ENCODE results near the gene SNED1. TPM values are rescaled to one million over a fixed set of nuclear protein-coding genes. Genes with fewer than 3 reads are reported as not detected.
A peak's percentile ranks its signal among the peaks of the same experiment; 100 is the strongest.

SNED1 gene
- total RNA-seq, 2 donors from 2014 or later: 0.34 to 7.1 TPM

- ATAC-seq: no peak
- Mint-ChIP-seq H3K27ac (peak overlapping the region in 1 of 2 donors; percentile 67), H3K36me3 (peaks cover 16 to 23% of the 10 kb centered on the region in 2 donors), H3K9me3 (peaks cover 16 to 20% of the 10 kb centered on the region in 2 donors)
- DNase-seq (ENCODE audit: low spot score in 2 of 2): peak in 1 of 2 donors; percentile 52
Observed at GRCh38 chr2:241007880-241008710, 9.7 kb downstream of the SNED1 start.

GRCh38 chr2:241008711-241009121 lies 10.3 kb downstream of the SNED1 start:
- peaks cover 11 to 15% of the 10 kb centered on the region in 2 donors for H3K9me3 Mint-ChIP-seq
- no peak for ATAC-seq
- DNase-seq (ENCODE audit: low spot score in 2 of 2): peak in 1 of 2 donors; percentile 48
- H3K27ac Mint-ChIP-seq: peak overlapping the region; percentile 67 to 88
- peaks cover 10 to 17% of the 10 kb centered on the region in 2 donors for H3K36me3 Mint-ChIP-seq

- Mint-ChIP-seq H3K9me3 (peaks cover 8 to 11% of the 10 kb centered on the region in 2 donors), H3K27ac (peak overlapping the region; percentile 67 to 88), H3K36me3 (peaks cover 8 to 12% of the 10 kb centered on the region in 2 donors)
- DNase-seq (ENCODE audit: low spot score in 2 of 2) (peak in 1 of 2 donors; percentile 50), ATAC-seq (no peak)
Observed at GRCh38 chr2:241009191-241009590, 10.8 kb downstream of the SNED1 start.

DNA sequence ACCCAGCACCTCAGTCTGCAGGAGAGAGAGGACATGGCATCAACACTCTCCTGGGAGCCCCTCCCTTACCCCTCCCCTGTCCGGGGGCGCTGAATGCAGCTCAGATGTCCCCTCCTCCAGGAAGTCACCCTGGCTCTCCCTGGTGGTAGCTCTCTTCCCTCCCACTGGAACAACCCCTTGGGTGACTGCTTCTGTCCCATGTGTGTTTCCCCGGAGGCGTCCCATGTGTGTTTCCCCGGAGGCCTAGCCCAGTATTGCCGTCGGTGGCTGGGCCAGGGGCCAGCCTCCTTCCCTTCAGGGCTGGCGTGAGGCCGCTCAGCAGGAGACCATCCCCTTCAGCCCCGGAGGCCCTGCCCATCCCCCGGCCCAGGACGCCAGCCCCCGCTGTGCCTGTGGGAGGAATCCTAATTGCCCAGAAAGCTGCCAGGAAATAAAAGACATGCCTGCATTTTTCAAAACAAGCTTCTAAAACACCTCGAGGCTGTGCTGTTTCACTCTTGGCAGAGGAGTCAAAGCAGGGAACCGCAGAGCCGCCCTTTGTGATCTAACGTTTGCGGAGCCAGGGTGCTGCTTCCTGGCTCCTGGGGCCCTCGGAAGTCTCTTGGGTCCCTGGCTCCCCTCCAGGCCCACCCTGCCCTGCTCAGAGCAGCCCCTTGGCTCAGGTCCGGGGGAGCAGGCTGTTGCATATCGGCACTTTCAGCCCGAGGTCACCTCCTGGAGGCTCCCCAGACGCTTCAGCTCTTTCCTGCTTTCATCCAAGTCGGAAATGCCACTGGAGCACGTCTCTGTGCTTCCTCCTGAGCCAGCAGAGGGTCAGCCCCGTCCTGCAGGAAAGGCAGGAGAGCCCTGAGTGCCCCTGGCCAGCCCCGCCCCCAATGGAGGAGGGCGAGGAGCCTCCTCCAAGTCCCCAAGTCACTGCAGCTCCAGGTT lies 11.4 kb downstream of the SNED1 start:
- H3K27ac Mint-ChIP-seq: peak overlapping the region; percentile 67 to 88
- peaks cover 8 to 12% of the 10 kb centered on the region in 2 donors for H3K36me3 Mint-ChIP-seq
- ATAC-seq: peak; percentile 80 to 82

GRCh38 chr2:241010531-241011295 lies 12.3 kb downstream of the SNED1 start:
- DNase-seq (ENCODE audit: low spot score in 2 of 2) (no peak), ATAC-seq (peak in 1 of 2 donors; percentile 11)
- peaks cover 3 to 7% of the 10 kb centered on the region in 2 donors for H3K36me3 Mint-ChIP-seq
- peak overlapping the region in 1 of 2 donors; percentile 67 for H3K27ac Mint-ChIP-seq
- H3K9me3 Mint-ChIP-seq: peaks cover 6% of the 10 kb centered on the region in 2 donors

More for the DNA sequence above, 11.4 kb downstream of the SNED1 start:
- H3K9me3 Mint-ChIP-seq: peaks cover 8 to 11% of the 10 kb centered on the region in 2 donors
- peak; percentile 55 to 59 for DNase-seq (ENCODE audit: low spot score in 2 of 2)

- Mint-ChIP-seq H3K9me3 (peaks cover under 1 to 1% of the 10 kb centered on the region in 2 donors), H3K36me3 (peaks cover 0 to 1% of the 10 kb centered on the region in 2 donors), H3K27ac (no peak overlapping the region)
- DNase-seq (ENCODE audit: low spot score in 2 of 2): peak in 1 of 2 donors; percentile 30
- no peak for ATAC-seq
Observed at GRCh38 chr2:241011296-241011600, 12.8 kb downstream of the SNED1 start.

DNA sequence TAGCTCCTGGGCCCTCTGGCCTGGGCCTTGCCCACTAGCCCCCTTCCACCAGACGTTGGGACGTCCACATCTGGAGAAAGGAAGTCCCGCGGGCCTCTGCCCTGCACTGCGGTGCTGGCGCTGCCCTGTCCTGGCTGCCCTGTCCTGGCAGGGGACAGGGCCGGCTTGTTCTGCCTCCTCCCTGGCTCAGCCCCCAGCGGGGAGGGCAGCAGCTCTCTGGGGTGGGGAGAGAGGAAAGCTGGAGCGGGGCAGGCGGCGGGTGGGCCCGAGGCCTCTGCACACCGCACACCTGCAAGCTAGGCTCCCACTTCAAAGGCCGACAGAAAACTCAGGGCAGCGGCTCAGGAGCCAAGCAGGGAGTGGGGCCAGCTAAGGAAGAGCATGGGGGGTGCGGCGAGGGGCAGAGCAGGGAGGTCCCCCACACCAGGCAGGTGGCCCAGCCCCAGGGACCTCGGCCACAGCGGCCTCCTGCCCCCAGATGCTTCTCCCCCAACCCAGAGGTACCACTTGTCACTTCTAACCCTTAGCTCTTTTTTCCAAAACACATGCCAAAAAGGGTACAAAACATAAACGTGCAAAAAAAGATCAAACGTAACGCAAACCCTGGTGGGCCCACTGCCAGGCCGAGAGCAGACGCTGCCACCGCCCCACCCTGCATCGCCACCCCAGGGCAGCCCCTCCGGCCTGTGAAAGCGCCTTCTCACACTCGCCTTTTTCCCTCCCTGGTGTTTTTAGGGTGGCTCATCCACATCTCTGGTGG lies 13.5 kb downstream of the SNED1 start:
- Mint-ChIP-seq H3K36me3 (no peaks in the 10 kb centered on the region), H3K27ac (peak overlapping the region in 1 of 2 donors; percentile 15), H3K9me3 (no peaks in the 10 kb centered on the region)
- peak in 1 of 2 donors; percentile 37 for ATAC-seq
- DNase-seq (ENCODE audit: low spot score in 2 of 2): peak in 1 of 2 donors; percentile 50

DNA sequence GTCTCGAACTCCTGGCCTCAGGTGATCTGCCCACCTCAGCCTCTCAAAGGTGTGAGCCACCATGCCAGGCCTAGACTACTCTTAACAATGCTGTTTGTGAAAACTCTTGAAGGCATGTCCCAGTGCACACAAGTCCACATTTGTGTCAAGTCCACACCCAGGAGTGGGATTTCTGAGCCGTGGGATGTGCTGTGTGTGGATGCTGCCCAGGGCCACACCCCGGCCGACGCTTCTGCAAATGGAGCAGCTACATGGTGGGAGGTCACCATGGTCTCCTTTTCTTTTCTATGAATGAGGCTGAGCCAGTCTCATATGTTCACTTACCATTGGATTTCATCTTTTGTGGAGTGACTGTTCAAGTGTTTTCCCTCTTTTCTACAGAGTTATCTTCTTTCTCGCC lies 15.8 kb downstream of the SNED1 start:
- peak in 1 of 2 donors; percentile 28 for DNase-seq (ENCODE audit: low spot score in 2 of 2)
- Mint-ChIP-seq H3K9me3 (no peaks in the 10 kb centered on the region), H3K36me3 (no peaks in the 10 kb centered on the region), H3K27ac (no peak overlapping the region)
- ATAC-seq: no peak

- no peaks in the 10 kb centered on the region for H3K9me3 Mint-ChIP-seq
- ATAC-seq (no peak), DNase-seq (ENCODE audit: low spot score in 2 of 2) (peak in 1 of 2 donors; percentile 25)
- H3K27ac Mint-ChIP-seq: no peak overlapping the region
- no peaks in the 10 kb centered on the region for H3K36me3 Mint-ChIP-seq
Observed at GRCh38 chr2:241014764-241015163, 16.3 kb downstream of the SNED1 start.

DNA sequence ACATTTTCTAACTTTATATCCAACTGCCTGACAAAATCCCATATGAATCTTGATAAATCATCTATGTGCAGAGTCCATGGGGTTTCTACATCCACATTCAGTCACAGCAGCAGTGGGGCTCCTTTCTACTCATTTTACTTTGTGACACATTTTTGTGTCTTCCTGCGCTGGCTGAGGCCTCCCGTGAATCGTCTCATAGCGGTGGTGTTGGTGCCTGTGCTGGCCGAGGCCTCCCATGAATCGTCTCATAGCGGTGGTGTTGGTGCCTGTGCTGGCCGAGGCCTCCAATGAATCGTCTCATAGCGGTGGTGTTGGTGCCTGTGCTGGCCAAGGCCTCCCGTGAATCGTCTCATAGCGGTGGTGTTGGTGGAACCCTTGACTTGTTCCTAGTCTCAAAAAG lies 17.0 kb downstream of the SNED1 start:
- Mint-ChIP-seq H3K27ac (no peak overlapping the region), H3K9me3 (no peaks in the 10 kb centered on the region), H3K36me3 (no peaks in the 10 kb centered on the region)
- ATAC-seq (no peak), DNase-seq (ENCODE audit: low spot score in 2 of 2) (peak in 1 of 2 donors; percentile 23)

- peaks cover 2% of the 10 kb centered on the region in 2 donors for H3K9me3 Mint-ChIP-seq
- no peak overlapping the region for H3K27ac Mint-ChIP-seq
- DNase-seq (ENCODE audit: low spot score in 2 of 2) (peak in 1 of 2 donors; percentile 23), ATAC-seq (no peak)
- no peaks in the 10 kb centered on the region for H3K36me3 Mint-ChIP-seq
Observed at GRCh38 chr2:241017228-241017940, 19.0 kb downstream of the SNED1 start.

- ATAC-seq (no peak), DNase-seq (ENCODE audit: low spot score in 2 of 2) (peak in 1 of 2 donors; percentile 42)
Observed at GRCh38 chr2:241018051-241018891, 19.9 kb downstream of the SNED1 start.

GRCh38 chr2:241019441-241020139 lies 21.2 kb downstream of the SNED1 start:
- ATAC-seq (no peak), DNase-seq (ENCODE audit: low spot score in 2 of 2) (no peak)
- Mint-ChIP-seq H3K9me3 (peaks cover 4 to 6% of the 10 kb centered on the region in 2 donors), H3K27ac (no peak overlapping the region), H3K36me3 (no peaks in the 10 kb centered on the region)

More at GRCh38 chr2:241018051-241018891, 19.9 kb downstream of the SNED1 start:
- H3K9me3 Mint-ChIP-seq: peaks cover 4 to 6% of the 10 kb centered on the region in 2 donors
- no peaks in the 10 kb centered on the region for H3K36me3 Mint-ChIP-seq
- no peak overlapping the region for H3K27ac Mint-ChIP-seq

- Mint-ChIP-seq H3K36me3 (peaks cover 0 to 4% of the 10 kb centered on the region in 2 donors), H3K27ac (no peak overlapping the region), H3K9me3 (peaks cover 4 to 8% of the 10 kb centered on the region in 2 donors)
- ATAC-seq (no peak), DNase-seq (ENCODE audit: low spot score in 2 of 2) (no peak)
Observed at GRCh38 chr2:241020201-241020600, 21.8 kb downstream of the SNED1 start.

Data from activated naive CD4-positive, alpha-beta T cell treated with anti-CD3 and anti-CD28 coated beads, Interleukin-2, amount 50 U/mL, for 72 hours (primary cell).